Measurements from ENCODE around the gene SPRYD3.

GRCh38 chr12:53039851-53040250, 39.3 kb downstream of the SPRYD3 start:
- TF ChIP-seq POLR2AphosphoS5 (IDR thresholded peaks at IDR 0.05; ENCODE audit: low read depth, low read length) (no peak), POLR2A (IDR thresholded peaks at IDR 0.05; ENCODE audit: low read depth, low read length) (no peak), TAF1 (IDR thresholded peaks at IDR 0.05; ENCODE audit: low read depth, low read length) (no peak)
